Adrenal gland (tissue), 12 donors: ENCODE measurements around the gene GGT5. TPM values are rescaled to one million over a fixed set of nuclear protein-coding genes. Genes with fewer than 3 reads are reported as not detected.

Source experiments
- DNase-seq, 7 donors: peaks; one replicate each; pipeline ENCODE4 v3.0.0-alpha.2; 2019 to 2020
- H3K27ac ChIP-seq, 5 donors: fragments of 200-600 bp; sonication (generic) in 4 of 5; 1 replicate in 3 of 5; 2 replicates in 2 of 5; pipeline versions ENCODE4 v1.5.1 to v1.8.0; 2016 to 2020; ENCODE audit warnings: mild to moderate bottlenecking in 1 of 5
- H3K27me3 ChIP-seq: fragments of 200-600 bp; 2 replicates; pipeline ENCODE4 v1.8.0; 2021
- H3K36me3 ChIP-seq, 2 donors: fragments of 200-600 bp; replicated peaks in 1 of 2; 1 replicate in 1 of 2; 2 replicates in 1 of 2; pipeline versions ENCODE4 v1.5.1 to v1.8.0; 2018 to 2022
- H3K4me1 ChIP-seq, 2 donors: fragments of 200-600 bp; replicated peaks in 1 of 2; 1 replicate in 1 of 2; 2 replicates in 1 of 2; pipeline versions ENCODE4 v1.5.1 to v1.8.0; 2018 to 2021
- H3K4me3 ChIP-seq, 4 donors: fragments of 200-600 bp; sonication (generic) in 3 of 4; one replicate each; pipeline ENCODE4 v1.5.1; 2016 to 2018
- H3K9me3 ChIP-seq, 3 donors: fragments of 200-600 bp; sonication (generic) in 1 of 3; replicated peaks in 1 of 3; 1 replicate in 2 of 3; 2 replicates in 1 of 3; pipeline versions ENCODE4 v1.5.1 to v1.8.0; 2016 to 2021
- POLR2A ChIP-seq, 2 donors: fragments of 450-650 bp; IDR thresholded peaks; one replicate each; pipeline ENCODE4 v1.6.1; 2017; ENCODE audit warnings: antibody characterized with exemption in 2 of 2, mild to moderate bottlenecking in 2 of 2, moderate library complexity in 1 of 2
- WGBS, 4 donors: extraction: QIAGEN DNeasy Blood & Tissue Kit in 2 of 4; methylation state at CpG; one replicate each; pipeline versions ENCODE4 v1.1.5 to v1.1.7; 2013 to 2017; 5-methylcytosine and 5-hydroxymethylcytosine counted together
- intact Hi-C, 2 donors: fragments of 100-400 bp; cut with DNase I; formaldehyde crosslinking; loops; one replicate each; pipeline versions ENCODE4 v1.14.1 to v1.15.0; 2022 to 2023
- polyA plus RNA-seq, 3 donors: library from polyadenylated mRNA; stranded (reverse); fragments of 200-250 nt in 2 of 3; fragments of 350-450 nt in 1 of 3; fragmentation: Illumina TruSeq in 1 of 3; extraction: RNeasy Lipid Tissue Mini Kit (QIAGEN cat#74804) in 1 of 3; gene quantifications; one replicate each; pipeline ENCODE4 v1.2.3, GENCODE V29; 2013 to 2014
- total RNA-seq, 9 donors: library from RNA; depleted of rRNA in 4 of 9; stranded (reverse); fragments of >200 nt in 4 of 9; fragments of 120-200 nt in 1 of 9; fragmentation: NEBNext Ultra II Directional in 1 of 9; extraction: Animal tissue kit (Norgen Biotek cat#: 25700) in 1 of 9; gene quantifications; one replicate each; pipeline versions ENCODE4 v1.1.0 to v1.2.4, GENCODE V29; 2013 to 2023
- TF ChIP-seq, protein P1 (sequence below), 6 experiments: fragments of 450-650 bp in 4 of 6; fragments of 200-600 bp in 2 of 6; sonication (generic) in 1 of 6; IDR thresholded peaks; 1 replicate in 5 of 6; 2 replicates in 1 of 6; pipeline versions ENCODE4 v1.5.1 to v1.8.0; 2016 to 2021; ENCODE audit warnings: antibody characterized with exemption in 6 of 6, mild to moderate bottlenecking in 2 of 6, moderate library complexity in 1 of 6
- donor health status: healthy with polysubstance abuse.
- donor health status: Bipolar disorder and iron deficiency.
- donor health status: DM: yes; HTN: yes; CAD: no.
- donor health status: DM: no; HTN: no; CAD: no.
- donor health status: DM: no; HTN: no; CAD: no.
- donor health status: DM: yes; HTN: yes; CAD: no.

GGT5 gene
- total and polyA plus RNA-seq, 12 donors = 7.5 to 149 (median 78.5) TPM

GRCh38 chr22:24181996-24182899 lies 62.6 kb downstream of the GGT5 start:
- Histone ChIP-seq H3K4me3 (peak overlapping the region in 1 of 4 donors; percentile 0), H3K27me3 (no peaks in the 10 kb centered on the region), H3K36me3 (peaks cover 0 to 6% of the 10 kb centered on the region in 2 donors), H3K27ac (peak overlapping the region in 1 of 5 donors; percentile 80), H3K4me1 (no peaks in the 10 kb centered on the region), H3K9me3 (no peaks in the 10 kb centered on the region)
- intact Hi-C loops = no loop called here
- TF ChIP-seq, protein P1, sequence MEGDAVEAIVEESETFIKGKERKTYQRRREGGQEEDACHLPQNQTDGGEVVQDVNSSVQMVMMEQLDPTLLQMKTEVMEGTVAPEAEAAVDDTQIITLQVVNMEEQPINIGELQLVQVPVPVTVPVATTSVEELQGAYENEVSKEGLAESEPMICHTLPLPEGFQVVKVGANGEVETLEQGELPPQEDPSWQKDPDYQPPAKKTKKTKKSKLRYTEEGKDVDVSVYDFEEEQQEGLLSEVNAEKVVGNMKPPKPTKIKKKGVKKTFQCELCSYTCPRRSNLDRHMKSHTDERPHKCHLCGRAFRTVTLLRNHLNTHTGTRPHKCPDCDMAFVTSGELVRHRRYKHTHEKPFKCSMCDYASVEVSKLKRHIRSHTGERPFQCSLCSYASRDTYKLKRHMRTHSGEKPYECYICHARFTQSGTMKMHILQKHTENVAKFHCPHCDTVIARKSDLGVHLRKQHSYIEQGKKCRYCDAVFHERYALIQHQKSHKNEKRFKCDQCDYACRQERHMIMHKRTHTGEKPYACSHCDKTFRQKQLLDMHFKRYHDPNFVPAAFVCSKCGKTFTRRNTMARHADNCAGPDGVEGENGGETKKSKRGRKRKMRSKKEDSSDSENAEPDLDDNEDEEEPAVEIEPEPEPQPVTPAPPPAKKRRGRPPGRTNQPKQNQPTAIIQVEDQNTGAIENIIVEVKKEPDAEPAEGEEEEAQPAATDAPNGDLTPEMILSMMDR (IDR thresholded peaks at IDR 0.05) = peak in 3 of 6 experiments; percentile 5 to 9 (median 8)
- no peak for TF ChIP-seq POLR2A (IDR thresholded peaks at IDR 0.05)
- no peak for DNase-seq
- 77 to 84% (median 81%) methylated on average over 13 to 20 of the region's 20 CpGs for WGBS, 4 donors

- Histone ChIP-seq H3K4me3 (peak within 1 kb of the TSS in 1 of 4 donors; percentile 0), H3K27ac (peak within 1 kb of the TSS in 1 of 5 donors; percentile 80), H3K36me3 (peaks cover 0 to 7% of the 10 kb centered on the region in 2 donors), H3K27me3 (no peaks in the 10 kb centered on the region), H3K4me1 (no peaks in the 10 kb centered on the region), H3K9me3 (no peaks in the 10 kb centered on the region)
- no peak for DNase-seq
- TF ChIP-seq, protein P1 (IDR thresholded peaks at IDR 0.05) = no peak
- no peak for TF ChIP-seq POLR2A (IDR thresholded peaks at IDR 0.05)
- 61 to 80% (median 68%) methylated on average over 2 to 35 of the region's 35 CpGs for WGBS, 4 donors
- intact Hi-C loops = no loop called here
These were observed 63.5 kb downstream of the GGT5 start, which contains the start of gene SUSD2 for GRCh38 chr22:24181088-24181995. Gene SUSD2, plus strand, starts transcription at chr22:24181487. Its CDS starts 33 bp downstream, at chr22:24181520.

GRCh38 chr22:24180316-24181087 lies 64.4 kb downstream of the GGT5 start:
- Histone ChIP-seq H3K36me3 (peaks cover 0 to 15% of the 10 kb centered on the region in 2 donors), H3K27ac (peak overlapping the region in 1 of 5 donors; percentile 80), H3K27me3 (no peaks in the 10 kb centered on the region), H3K4me1 (no peaks in the 10 kb centered on the region), H3K4me3 (no peak overlapping the region), H3K9me3 (no peaks in the 10 kb centered on the region)
- WGBS, 4 donors = 83 to 97% (median 84%) methylated on average over 7 to 16 of the region's 16 CpGs
- no peak for DNase-seq
- intact Hi-C loops = no loop called here
- TF ChIP-seq, protein P1 (IDR thresholded peaks at IDR 0.05) = no peak
- no peak for TF ChIP-seq POLR2A (IDR thresholded peaks at IDR 0.05)
